ENCODE data around the gene STK32B.

The STK32B gene

GRCh38 chr4:5391492-5391891 is 340.2 kb downstream of the STK32B start:
- no peak for DNase-seq (ENCODE audit: low read depth, low spot score)

- no peak for DNase-seq (ENCODE audit: low read depth, low spot score)
These were observed 342.7 kb downstream of the STK32B start for GRCh38 chr4:5393911-5394513.

DNA sequence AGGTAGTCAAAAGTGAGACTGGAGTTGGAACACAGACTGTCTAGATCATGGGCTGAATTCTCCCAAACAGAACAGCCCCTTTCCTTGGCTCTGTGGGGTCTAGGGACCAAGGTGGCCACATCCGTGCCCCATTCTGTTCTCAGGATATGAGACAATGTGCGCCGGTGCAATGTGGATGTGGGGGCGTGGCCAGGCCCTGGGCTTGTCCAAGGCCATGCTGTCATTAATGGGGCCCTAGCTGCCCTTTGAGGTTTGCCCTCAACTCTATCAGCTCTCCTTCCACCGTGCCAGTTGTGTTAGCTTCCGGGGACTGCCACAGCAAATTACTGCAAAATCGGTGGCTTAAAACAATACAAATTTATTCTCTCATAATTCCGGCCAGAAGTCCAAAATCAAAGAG is 344.5 kb downstream of the STK32B start:
- DNase-seq (ENCODE audit: low read depth, low spot score) = no peak

GRCh38 chr4:5398056-5398455 is 346.8 kb downstream of the STK32B start:
- DNase-seq (ENCODE audit: low read depth, low spot score) = no peak

DNA sequence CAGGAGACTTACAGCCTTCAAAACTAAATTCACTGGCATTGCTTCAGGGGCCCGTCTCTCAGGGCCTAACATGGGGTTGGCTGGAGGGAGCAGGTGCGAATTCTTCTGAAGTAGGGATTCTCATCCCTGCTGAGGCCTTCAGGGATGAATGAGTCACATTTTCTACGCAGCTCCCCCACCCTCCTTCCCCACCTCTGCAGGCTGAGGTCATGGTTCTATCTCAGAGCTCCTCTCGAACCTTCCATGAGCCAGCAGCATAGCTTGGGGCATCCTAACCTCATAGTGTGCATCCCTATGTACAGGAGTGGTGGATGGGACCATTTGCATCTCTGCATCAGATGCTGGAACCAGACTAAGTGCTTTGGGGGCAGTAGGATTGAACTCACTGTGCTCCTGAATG is 347.8 kb downstream of the STK32B start:
- no peak for DNase-seq (ENCODE audit: low read depth, low spot score)

GRCh38 chr4:5399790-5400421 is 348.6 kb downstream of the STK32B start:
- no peak for DNase-seq (ENCODE audit: low read depth, low spot score)

- no peak for DNase-seq (ENCODE audit: low read depth, low spot score)
These were observed 352.6 kb downstream of the STK32B start for GRCh38 chr4:5403746-5404497.

DNA sequence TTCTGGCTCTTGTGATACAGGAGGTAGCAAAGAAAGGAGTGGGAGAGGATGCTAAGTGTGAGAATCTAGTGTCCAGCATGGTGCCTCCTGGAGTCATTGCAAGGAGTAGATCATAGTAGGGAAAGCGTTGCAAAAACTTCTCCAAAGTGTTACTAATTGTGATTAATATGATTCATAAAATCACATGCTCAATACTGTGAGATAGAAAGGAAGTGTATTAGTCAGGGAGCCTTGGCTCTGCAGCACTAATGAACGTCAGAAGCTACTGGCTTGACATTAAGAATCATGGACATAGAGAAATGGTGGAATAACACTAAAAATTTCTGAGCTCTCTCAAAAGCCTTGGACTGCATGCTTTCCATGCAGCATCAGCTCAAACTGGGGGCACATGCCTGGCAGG is 358.0 kb downstream of the STK32B start:
- DNase-seq (ENCODE audit: low read depth, low spot score) = no peak

- no peak for DNase-seq (ENCODE audit: low read depth, low spot score)
These were observed 358.8 kb downstream of the STK32B start for GRCh38 chr4:5409972-5410618.

DNA sequence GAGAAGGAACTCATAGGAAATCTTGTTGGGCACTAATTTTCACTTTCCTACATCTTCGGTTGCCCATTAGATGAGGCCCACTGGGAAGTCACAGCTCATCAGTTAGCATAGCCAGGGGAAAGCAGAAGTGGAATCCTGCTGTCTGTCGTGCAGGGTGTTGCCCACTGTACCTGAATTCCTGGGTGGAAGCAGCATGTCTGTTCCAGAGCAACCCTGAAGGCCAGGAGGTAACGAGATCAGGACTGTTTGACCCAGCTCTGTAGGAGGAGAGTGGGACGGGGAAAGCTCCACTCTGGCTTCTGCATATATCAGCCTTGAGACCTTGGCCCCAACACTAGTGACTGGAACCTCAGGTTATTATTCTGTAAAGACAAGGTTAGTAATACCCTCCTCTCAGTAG is 361.0 kb downstream of the STK32B start:
- no peak for DNase-seq (ENCODE audit: low read depth, low spot score)

- DNase-seq (ENCODE audit: low read depth, low spot score) = no peak
These were observed 361.5 kb downstream of the STK32B start for GRCh38 chr4:5412751-5413150.

- DNase-seq (ENCODE audit: low read depth, low spot score) = no peak
These were observed 365.4 kb downstream of the STK32B start for GRCh38 chr4:5416637-5417036.

- no peak for DNase-seq (ENCODE audit: low read depth, low spot score)
These were observed 369.0 kb downstream of the STK32B start for GRCh38 chr4:5420266-5420665.

- no peak for DNase-seq (ENCODE audit: low read depth, low spot score)
These were observed 370.1 kb downstream of the STK32B start for GRCh38 chr4:5421416-5421815.

- no peak for DNase-seq (ENCODE audit: low read depth, low spot score)
These were observed 370.9 kb downstream of the STK32B start for GRCh38 chr4:5422195-5422594.

DNA sequence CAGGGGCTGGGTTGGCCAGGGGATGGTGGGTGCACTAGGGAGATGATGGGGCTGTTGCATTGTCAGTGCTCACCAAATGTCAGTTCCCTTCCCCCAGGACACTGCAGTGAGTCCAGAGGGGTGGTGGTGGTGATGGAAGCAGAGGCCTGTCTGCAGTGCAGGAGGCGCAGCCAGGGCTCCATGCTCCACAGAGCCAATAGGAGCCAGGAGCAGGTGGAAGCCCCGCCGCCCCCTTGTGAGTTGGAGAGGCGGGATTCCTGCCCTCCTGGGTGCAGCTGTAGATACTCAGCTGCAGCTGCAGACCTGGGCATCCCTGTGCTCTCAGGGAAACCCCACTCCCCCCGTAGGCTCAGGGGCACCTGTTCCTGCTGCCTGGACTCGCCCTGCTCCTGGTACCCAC is 372.4 kb downstream of the STK32B start:
- DNase-seq (ENCODE audit: low read depth, low spot score) = no peak

DNA sequence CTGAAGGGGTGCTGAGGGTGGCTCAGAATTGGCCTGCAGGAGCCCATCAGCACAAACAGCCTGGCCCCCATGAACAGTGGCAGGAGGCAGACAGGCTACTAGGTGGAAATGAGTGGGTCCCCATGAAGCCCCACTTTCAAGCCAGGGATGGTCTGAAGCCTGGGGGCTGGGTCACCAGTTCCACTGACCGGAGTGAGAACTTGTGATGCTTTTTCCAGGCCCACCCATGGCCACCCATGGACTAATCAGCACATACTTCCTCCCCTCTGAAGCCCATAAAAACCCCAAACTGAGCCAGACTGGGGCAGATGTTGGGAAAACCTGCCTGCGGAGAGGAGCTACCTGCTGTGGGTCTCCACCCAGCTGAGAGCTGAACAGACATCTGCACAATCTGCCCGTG is 372.9 kb downstream of the STK32B start:
- no peak for DNase-seq (ENCODE audit: low read depth, low spot score)

DNA sequence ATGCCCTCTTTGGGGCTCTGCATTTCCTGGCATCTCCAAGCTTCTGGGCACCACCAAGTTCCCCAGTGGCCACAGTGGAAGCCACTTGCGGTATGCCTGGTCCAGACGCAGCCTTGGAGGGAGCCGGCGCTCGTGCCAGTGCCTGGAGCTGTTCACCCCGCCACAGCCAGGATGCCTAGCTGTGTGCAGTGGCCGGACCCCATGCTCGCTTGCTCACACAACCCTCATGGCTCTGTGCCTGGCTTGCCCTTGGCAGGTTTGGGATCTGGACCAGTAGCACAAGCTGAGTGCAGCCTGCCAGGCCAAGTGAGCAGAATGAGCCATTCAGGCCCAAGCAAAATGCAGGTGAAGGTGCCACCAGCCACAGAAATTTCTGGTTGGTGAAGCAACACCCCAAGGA is 373.6 kb downstream of the STK32B start:
- no peak for DNase-seq (ENCODE audit: low read depth, low spot score)

DNA sequence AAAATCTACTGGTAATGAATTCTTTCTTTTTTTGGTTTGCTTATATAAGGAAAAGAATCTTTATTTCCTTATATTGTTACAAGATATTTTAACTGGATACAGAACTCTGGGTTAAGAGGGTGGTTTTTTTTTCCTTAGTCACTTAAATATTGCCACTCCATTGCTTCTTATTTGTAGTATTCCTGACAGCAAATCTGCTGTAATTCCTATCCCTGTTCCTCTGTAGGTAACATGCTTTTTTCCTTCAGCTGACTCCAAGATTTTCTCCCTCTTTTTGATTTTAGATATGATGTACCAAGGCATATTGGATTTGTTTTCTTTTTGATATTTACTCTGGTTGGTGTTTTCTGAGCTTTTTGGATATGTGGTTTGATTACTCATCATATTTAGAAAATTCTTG is 378.5 kb downstream of the STK32B start:
- DNase-seq (ENCODE audit: low read depth, low spot score) = no peak

GRCh38 chr4:5433196-5433595 is 381.9 kb downstream of the STK32B start:
- no peak for DNase-seq (ENCODE audit: low read depth, low spot score)

DNA sequence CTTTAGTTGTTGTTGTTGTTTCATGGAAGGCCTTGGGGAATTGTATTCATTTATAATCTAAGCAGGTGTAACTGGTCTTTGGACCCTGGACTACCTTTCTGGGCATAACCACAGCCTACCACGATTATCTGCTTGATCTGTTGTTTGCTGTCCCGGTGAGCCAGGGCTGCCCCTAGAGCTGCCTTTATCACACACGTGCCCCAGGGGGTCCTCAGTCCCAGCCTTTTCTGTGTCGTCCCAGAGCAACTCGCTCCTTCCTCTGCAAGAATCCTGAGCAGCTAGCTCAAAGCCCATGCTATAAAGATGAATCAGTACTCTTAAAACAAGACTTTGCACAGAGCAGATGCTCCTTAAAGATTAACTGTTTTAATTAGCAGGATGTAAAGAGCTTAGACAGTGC is 383.9 kb downstream of the STK32B start:
- no peak for DNase-seq (ENCODE audit: low read depth, low spot score)

DNA sequence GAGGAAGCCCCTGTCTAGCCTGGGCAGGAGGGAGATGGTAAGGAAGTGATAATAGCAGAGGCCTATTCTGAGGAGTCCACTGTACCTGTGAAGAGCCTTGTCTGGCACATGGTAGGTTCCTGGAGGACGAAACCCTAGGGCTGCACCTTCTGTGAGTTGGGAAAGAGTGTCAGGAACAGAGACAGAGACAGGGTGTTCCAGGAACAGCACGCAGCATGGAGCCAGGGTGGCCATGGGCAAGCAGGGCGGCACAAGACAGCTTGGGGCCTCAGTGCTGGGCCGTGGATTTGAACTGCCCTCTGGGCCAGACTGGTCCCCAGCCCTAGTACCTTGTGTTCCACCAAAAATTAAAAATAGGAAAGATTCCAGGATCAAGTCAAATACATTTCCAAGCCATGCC is 384.5 kb downstream of the STK32B start:
- DNase-seq (ENCODE audit: low read depth, low spot score) = no peak
